ENCODE data around the gene NUDC. TPM values are rescaled to one million over a fixed set of nuclear protein-coding genes. Genes with fewer than 3 reads are reported as not detected.
A peak's percentile ranks its signal among the peaks of the same experiment; 100 is the strongest.

Gene NUDC
- total and polyA plus RNA-seq, 9 of the 15 experiments (the other 6 are each of a cell fraction or from before 2014, with no cell fraction given), result 9.8 to 234 (median 149) TPM

GRCh38 chr1:26913754-26914619, 7.6 kb upstream of the NUDC start, which contains the start of gene NR0B2 (continued):
- TF ChIP-seq STAT6 (CRISPR knock-in tag; IDR thresholded peaks at IDR 0.05) (no peak), DNMT1 (IDR thresholded peaks at IDR 0.05) (no peak), YBX1 (IDR thresholded peaks at IDR 0.05) (no peak), LARP7 (IDR thresholded peaks at IDR 0.05) (no peak), EGR1 (conservative IDR thresholded peaks at IDR 0.05) (no peak), ZNF518B (CRISPR knock-in tag; IDR thresholded peaks at IDR 0.05) (no peak), ZFX (CRISPR knock-in tag; IDR thresholded peaks at IDR 0.05) (peak; percentile 97), ZNF79 (CRISPR knock-in tag; IDR thresholded peaks at IDR 0.05; ENCODE audit: low read depth) (no peak), GTF2A2 (tag; IDR thresholded peaks at IDR 0.05) (no peak), SNAPC5 (CRISPR knock-in tag; IDR thresholded peaks at IDR 0.05) (no peak), MYBL2 (IDR thresholded peaks at IDR 0.05; ENCODE audit: low read depth) (no peak), MYBL2 (CRISPR knock-in tag; IDR thresholded peaks at IDR 0.05; ENCODE audit: borderline replicate concordance) (no peak), SOX6 (IDR thresholded peaks at IDR 0.05) (peak; percentile 47; the same call in 1 of the 2 replicates), KAT7 (CRISPR knock-in tag; IDR thresholded peaks at IDR 0.05; ENCODE audit: borderline replicate concordance) (no peak), ELF1 (tag; IDR thresholded peaks at IDR 0.05) (peak; percentile 63), ZNF277 (CRISPR knock-in tag; IDR thresholded peaks at IDR 0.05; ENCODE audit: borderline replicate concordance) (no peak), CTCFL (IDR thresholded peaks at IDR 0.05; ENCODE audit: borderline replicate concordance, insufficient read depth, low read depth, low read length, poor library complexity, severe bottlenecking) (no peak)
